Endothelial cell of umbilical vein (primary cell): ENCODE results near the gene CDC45. TPM values are rescaled to one million over a fixed set of nuclear protein-coding genes. Genes with fewer than 3 reads are reported as not detected.
"Not testable (repeated sequence)": the region's sequence is repeated elsewhere in the genome, so short reads cannot be mapped to it uniquely, and the experiment has no call there.

Experiments
- BruUV-seq: library from RNA; stranded (reverse); fragments of 400-500 nt; replicated peaks from 2 replicates; lab custom pipeline; 2021; lab: Mats Ljungman, UMichigan
- CTCF ChIA-PET: fragments of 300-600, 350-600 bp; sonication (Branson Sonifier 250); formaldehyde crosslinking; loops from one replicate; lab custom pipeline; 2021; ENCODE audit warnings: antibody characterized with exemption, inconsistent platforms; lab: Charles Lee
- POLR2A ChIA-PET: fragments of 300-600, 350-600 bp; sonication (Branson Sonifier 250); formaldehyde crosslinking; loops from one replicate; lab custom pipeline; 2021; ENCODE audit warnings: antibody characterized with exemption, inconsistent platforms; lab: Charles Lee
- DNase-seq: peaks from one replicate; pipeline ENCODE4 v3.0.0-alpha.2; 2011; ENCODE audit warnings: low read depth, low spot score
- FAIRE-seq: peaks from 2 replicates; lab custom pipeline; 2011; peaks lifted over from hg19 to GRCh38; lab: Jason Lieb, UNC
- H2AFZ ChIP-seq: 2 replicates; pipeline ENCODE4 v1.6.0; 2012; ENCODE audit warnings: low read depth, low read length, control low read depth, inconsistent platforms
- H3K27ac ChIP-seq: 2 replicates; pipeline ENCODE4 v1.5.1; 2011; ENCODE audit warnings: low read depth, mild to moderate bottlenecking, control low read depth, low read length, moderate library complexity; ENCODE audit not compliant: insufficient read depth
- H3K27me3 ChIP-seq, 2 experiments: 2 replicates each; pipeline versions ENCODE4 v1.6.0 to v1.6.1; 2011; ENCODE audit warnings: low read length in 2 of 2, mixed read lengths in 1 of 2; ENCODE audit not compliant: control insufficient read depth in 2 of 2, insufficient read depth in 2 of 2
- H3K36me3 ChIP-seq, 2 experiments: 2 replicates in 1 of 2; 3 replicates in 1 of 2; pipeline ENCODE4 v1.5.1; 2011; ENCODE audit warnings: low read length in 2 of 2, mild to moderate bottlenecking in 1 of 2, moderate library complexity in 1 of 2; ENCODE audit not compliant: control insufficient read depth in 2 of 2, insufficient read depth in 2 of 2; ENCODE audit errors: extremely low read depth in 1 of 2
- H3K4me1 ChIP-seq: 3 replicates; pipeline ENCODE4 v1.5.1; 2011; ENCODE audit warnings: mild to moderate bottlenecking, low read length; ENCODE audit not compliant: control insufficient read depth, insufficient read depth; ENCODE audit errors: extremely low read depth
- H3K4me2 ChIP-seq: 2 replicates; pipeline ENCODE4 v1.6.1; 2011; ENCODE audit warnings: low read length, control low read depth, mixed read lengths; ENCODE audit not compliant: insufficient read depth
- H3K4me3 ChIP-seq, 3 experiments: fragments of 200-600 bp in 1 of 3; sonication (generic), shearing (Covaris generic) in 1 of 3; replicated peaks in 1 of 3; 2 replicates each; pipeline ENCODE4 v1.5.1; 2011 to 2016; ENCODE audit warnings: control low read depth in 3 of 3, low read length in 3 of 3, mild to moderate bottlenecking in 2 of 3, inconsistent platforms in 1 of 3, low read depth in 1 of 3, moderate library complexity in 1 of 3; ENCODE audit not compliant: insufficient read depth in 1 of 3
- H3K79me2 ChIP-seq: 2 replicates; pipeline ENCODE4 v1.6.0; 2012; ENCODE audit warnings: low read length, inconsistent platforms; ENCODE audit not compliant: control insufficient read depth, insufficient read depth
- H3K9ac ChIP-seq: replicated peaks from 2 replicates; pipeline ENCODE3; 2011; ENCODE audit warnings: low read length, control low read depth; ENCODE audit not compliant: insufficient read depth; ENCODE audit errors: extremely low read depth
- H3K9me1 ChIP-seq: replicated peaks from 3 replicates; pipeline ENCODE4 v1.6.0; 2011; ENCODE audit warnings: mild to moderate bottlenecking, low read length; ENCODE audit not compliant: control insufficient read depth, insufficient read depth; ENCODE audit errors: extremely low read depth
- H3K9me3 ChIP-seq: replicated peaks from 2 replicates; pipeline ENCODE4 v1.5.1; 2012; ENCODE audit warnings: low read length, inconsistent platforms; ENCODE audit not compliant: control insufficient read depth, insufficient read depth
- H4K20me1 ChIP-seq: replicated peaks from 2 replicates; pipeline ENCODE3; 2011; ENCODE audit warnings: mild to moderate bottlenecking, low read length; ENCODE audit not compliant: control insufficient read depth, insufficient read depth; ENCODE audit errors: extremely low read depth
- FOS ChIP-seq: IDR thresholded peaks from 2 replicates; pipeline ENCODE4 v1.6.1; 2011; ENCODE audit warnings: mild to moderate bottlenecking, low read length, moderate library complexity, borderline replicate concordance; ENCODE audit not compliant: insufficient read depth
- GATA2 ChIP-seq: IDR thresholded peaks from 2 replicates; pipeline ENCODE4 v1.7.0; 2011; ENCODE audit warnings: low read depth, mild to moderate bottlenecking, moderate library complexity, mixed read lengths, low read length; ENCODE audit not compliant: insufficient read length, insufficient read depth
- JUN ChIP-seq: IDR thresholded peaks from 2 replicates; pipeline ENCODE4 v1.6.1; 2011; ENCODE audit warnings: borderline replicate concordance, low read depth; ENCODE audit not compliant: insufficient read length, insufficient read depth
- POLR2A ChIP-seq: IDR thresholded peaks from 2 replicates; pipeline ENCODE4 v1.6.1; 2012; ENCODE audit warnings: low read depth, mild to moderate bottlenecking, control low read depth, low read length
- dilution Hi-C: fragments of 300-500 bp; cut with MboI; formaldehyde crosslinking; loops from one replicate; pipeline ENCODE4 v1.15.0; 2019; ENCODE audit warnings: low sequenced_read_pairs; ENCODE audit not compliant: extremely low pct_ligation_motif_present
- intact Hi-C: fragments of 100-400 bp; cut with micrococcal nuclease; formaldehyde crosslinking; loops from one replicate; pipeline ENCODE4 v1.10.0; 2022
- polyA plus RNA-seq, 4 experiments: library from polyadenylated mRNA; depleted of rRNA in 3 of 4; stranded (reverse) in 3 of 4; unstranded in 1 of 4; fragments of >200 nt; gene quantifications; 2 replicates each; pipeline versions ENCODE4 v1.2.1 to v1.2.3, GENCODE V29; 2011 to 2012; ENCODE audit warnings: missing spikeins in 1 of 4
- total RNA-seq: library from RNA; stranded (reverse); gene quantifications from 2 replicates; pipeline ENCODE4 v1.2.3, GENCODE V29; 2021
- TF ChIP-seq, protein P1 (sequence below): IDR thresholded peaks from 2 replicates; pipeline ENCODE4 v1.6.1; 2011; ENCODE audit not compliant: insufficient read depth, insufficient read length

Gene CDC45
- total and polyA plus RNA-seq, 2 donors (not counting 3 experiments of a cell fraction or from before 2014, with no cell fraction given) = 36.6 to 40.6 TPM

DNA sequence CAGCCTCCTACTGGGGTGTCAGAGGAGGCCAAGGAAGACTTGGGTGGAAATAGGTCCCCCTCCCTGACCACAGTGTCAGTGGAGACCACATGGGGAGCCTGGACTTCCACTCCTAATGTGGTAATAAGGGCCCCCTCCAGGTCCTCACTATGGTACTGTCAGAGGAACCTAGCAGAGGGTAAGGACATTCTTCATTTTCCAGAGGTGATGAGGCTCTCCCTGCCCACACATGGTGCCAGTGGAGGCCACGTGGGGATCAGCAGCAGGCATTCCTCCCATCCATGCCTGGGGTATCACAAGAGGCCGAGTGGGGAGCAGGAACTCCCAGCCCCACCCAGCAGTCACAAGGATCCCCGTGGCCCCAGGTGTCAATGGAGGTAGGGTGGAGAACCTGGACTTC lies 51.0 kb downstream of the CDC45 start:
- TF ChIP-seq FOS (no peak), GATA2 (no peak), POLR2A (no peak), JUN (no peak)
- TF ChIP-seq, protein P1, sequence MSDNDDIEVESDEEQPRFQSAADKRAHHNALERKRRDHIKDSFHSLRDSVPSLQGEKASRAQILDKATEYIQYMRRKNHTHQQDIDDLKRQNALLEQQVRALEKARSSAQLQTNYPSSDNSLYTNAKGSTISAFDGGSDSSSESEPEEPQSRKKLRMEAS = no peak
- Histone ChIP-seq H3K27me3 (no peaks in the 10 kb centered on the region), H3K36me3 (no peaks in the 10 kb centered on the region), H3K27ac (no peak overlapping the region), H3K9me1 (no peaks in the 10 kb centered on the region), H3K4me3 (no peak overlapping the region), H3K4me2 (no peak overlapping the region), H3K4me1 (peaks cover 40% of the 10 kb centered on the region), H3K79me2 (no peaks in the 10 kb centered on the region), H2AFZ (no peak overlapping the region), H4K20me1 (no peaks in the 10 kb centered on the region), H3K9ac (no peak overlapping the region), H3K9me3 (no peaks in the 10 kb centered on the region)
- dilution Hi-C loops (no loop called here), intact Hi-C loops (no loop called here)
- ChIA-PET POLR2A (no interaction called here), CTCF (interaction anchor here (0.7 to 1.7 kb wide), 2 partner anchors 24 to 80 kb away, joined by 5 to 6 read pairs; no protein-coding TSS in a partner anchor)
- no TSS peak for BruUV-seq
- FAIRE-seq = no peak
- DNase-seq = no peak

DNA sequence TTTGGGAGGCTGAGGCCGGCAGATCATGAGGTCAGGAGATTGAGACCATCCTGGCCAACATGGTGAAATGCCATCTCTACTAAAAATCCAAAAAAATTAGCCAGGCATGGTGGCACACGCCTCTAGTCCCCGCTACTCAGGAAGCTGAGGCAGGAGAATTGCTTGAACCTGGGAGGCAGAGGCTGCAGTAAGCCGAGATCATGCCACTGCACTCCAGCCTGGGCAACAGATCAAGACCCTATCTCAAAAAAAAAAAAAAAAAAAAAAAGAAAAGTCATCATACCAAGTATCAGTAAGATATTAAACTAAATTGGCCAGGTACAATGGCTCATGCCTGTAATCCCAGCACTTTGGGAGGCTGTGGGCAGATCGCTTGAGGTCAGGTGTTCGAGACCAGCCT lies 51.6 kb downstream of the CDC45 start:
- H3K9me3 ChIP-seq, H2AFZ ChIP-seq, FAIRE-seq, DNase-seq, H4K20me1 ChIP-seq, H3K9me1 ChIP-seq, H3K4me3 ChIP-seq, H3K27ac ChIP-seq, H3K36me3 ChIP-seq, dilution Hi-C loops, H3K4me2 ChIP-seq, intact Hi-C loops, H3K27me3 ChIP-seq, BruUV-seq, H3K79me2 ChIP-seq, H3K9ac ChIP-seq: not testable (repeated sequence)
- CTCF ChIA-PET = interaction anchor here (0.7 kb wide), 1 partner anchor 81 kb away, joined by 5 read pairs; no protein-coding TSS in a partner anchor
- H3K4me1 ChIP-seq = peaks cover 39% of the 10 kb centered on the region
- POLR2A ChIA-PET = interaction anchor here (0.7 kb wide), 1 partner anchor 34 kb away, joined by 4 read pairs; no protein-coding TSS in a partner anchor
